ENCODE results near the gene ATP9A. TPM values are rescaled to one million over a fixed set of nuclear protein-coding genes. Genes with fewer than 3 reads are reported as not detected.

The ATP9A gene
- total and polyA plus RNA-seq, 12 donors = 3.4 to 32.1 (median 24.6) TPM

DNA sequence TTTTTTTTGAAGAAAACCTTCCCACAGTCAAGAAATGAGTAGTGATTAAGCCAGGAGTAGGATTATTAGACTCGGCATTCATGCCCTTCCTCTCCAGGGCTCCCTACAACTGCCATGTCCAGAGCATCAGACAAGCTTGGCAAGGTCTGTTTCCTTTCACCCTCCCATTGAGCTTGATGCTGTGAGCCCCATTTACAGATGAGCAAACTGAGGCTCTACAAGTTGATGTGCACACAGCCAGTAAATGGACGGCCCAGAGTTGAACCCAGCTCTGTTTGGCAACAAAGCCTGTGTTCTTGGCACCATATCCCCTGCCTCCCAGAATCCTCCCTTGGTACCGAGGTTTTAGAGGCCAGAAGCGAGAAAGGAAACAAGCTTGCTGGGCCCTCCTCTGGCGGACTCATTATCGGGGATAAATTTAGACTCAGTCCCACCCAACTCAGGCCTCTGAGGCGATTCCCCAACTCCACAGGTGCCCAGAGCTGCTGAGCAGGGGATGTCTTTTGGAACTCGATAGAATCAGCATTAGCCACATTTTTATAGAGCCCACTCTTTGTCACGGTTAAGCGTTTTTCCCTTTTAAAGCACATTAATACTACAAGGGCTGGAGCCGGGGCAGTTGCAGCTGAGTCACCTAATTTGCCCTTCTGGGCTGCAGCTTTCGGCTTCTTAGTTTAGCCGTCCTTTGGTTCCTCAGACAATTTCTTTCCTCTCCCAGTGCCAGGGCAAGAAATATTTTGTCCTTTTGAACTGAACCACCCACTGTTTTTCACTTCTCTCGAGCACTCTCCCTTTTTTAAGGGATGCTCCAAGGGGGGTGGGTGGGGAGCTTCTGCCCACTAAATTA is 202.7 kb downstream of the ATP9A start:
- Histone ChIP-seq H3K4me1 (peaks cover 12 to 58% (median 42%) of the 10 kb centered on the region in 9 donors), H3K27ac (peak overlapping the region in 1 of 10 donors; percentile 24)

DNA sequence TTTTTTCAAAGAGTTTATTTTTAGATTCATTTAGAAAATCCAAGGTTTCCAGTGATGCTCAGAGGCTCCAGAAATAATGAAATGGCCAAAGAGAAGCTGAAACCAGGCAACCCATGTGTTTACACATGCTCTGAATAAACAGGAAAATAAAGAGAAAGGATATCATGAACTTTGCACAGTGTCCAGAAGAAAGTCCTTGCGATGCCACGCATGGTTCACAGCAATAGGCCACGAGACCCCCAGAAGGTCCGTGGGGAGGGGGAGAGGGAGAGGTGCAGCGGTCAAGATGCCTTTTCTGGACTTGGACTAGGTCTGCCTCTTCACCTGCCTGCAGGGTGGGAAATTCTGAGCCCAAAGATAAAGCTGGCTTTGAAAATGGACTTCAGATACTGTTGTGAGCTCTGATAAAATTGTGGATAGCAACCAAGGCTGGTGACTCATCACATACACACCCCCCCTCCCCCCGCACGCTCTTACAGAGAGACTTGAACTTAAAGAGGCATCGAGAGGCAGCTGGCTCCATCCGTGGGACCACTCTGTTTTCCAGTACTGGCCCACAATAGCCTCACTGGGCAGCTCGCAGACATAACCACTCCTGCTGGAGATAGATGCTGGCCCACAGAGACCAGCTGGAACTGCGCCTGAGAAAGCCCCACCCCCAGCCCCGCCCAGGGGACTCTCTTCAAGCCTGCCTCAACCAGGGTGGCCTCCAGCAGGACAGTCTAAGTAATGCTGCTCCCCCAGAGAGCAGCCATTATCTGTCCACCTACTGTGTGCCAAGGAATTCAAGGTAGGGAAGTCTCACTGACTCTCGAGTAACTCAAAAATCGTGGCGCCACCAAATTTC is 204.5 kb downstream of the ATP9A start:
- H3K27ac ChIP-seq = peak overlapping the region; percentile 66 to 96 (median 86)
- intact Hi-C loops (cut with DNase I) = loop anchor here in 5 of 10 donors (5.0 to 10.0 kb wide), 5 partner anchors 71 to 179 kb away; no protein-coding TSS in a partner anchor
- 36 to 37% methylated on average over 15 of the region's 15 CpGs for WGBS, 2 donors

More for the DNA sequence above, 202.7 kb downstream of the ATP9A start:
- Histone ChIP-seq H3K36me3 (no peaks in the 10 kb centered on the region), H3K27me3 (peaks cover 0 to 46% (median 0%) of the 10 kb centered on the region in 7 donors), H3K9me3 (no peaks in the 10 kb centered on the region), H3K4me3 (no peak overlapping the region)
- intact Hi-C loops (cut with DNase I) = loop anchor here in 3 of 10 donors (10.0 kb wide), 3 partner anchors 111 to 181 kb away; no protein-coding TSS in a partner anchor
- no peak for ATAC-seq
- TF ChIP-seq, protein P1, sequence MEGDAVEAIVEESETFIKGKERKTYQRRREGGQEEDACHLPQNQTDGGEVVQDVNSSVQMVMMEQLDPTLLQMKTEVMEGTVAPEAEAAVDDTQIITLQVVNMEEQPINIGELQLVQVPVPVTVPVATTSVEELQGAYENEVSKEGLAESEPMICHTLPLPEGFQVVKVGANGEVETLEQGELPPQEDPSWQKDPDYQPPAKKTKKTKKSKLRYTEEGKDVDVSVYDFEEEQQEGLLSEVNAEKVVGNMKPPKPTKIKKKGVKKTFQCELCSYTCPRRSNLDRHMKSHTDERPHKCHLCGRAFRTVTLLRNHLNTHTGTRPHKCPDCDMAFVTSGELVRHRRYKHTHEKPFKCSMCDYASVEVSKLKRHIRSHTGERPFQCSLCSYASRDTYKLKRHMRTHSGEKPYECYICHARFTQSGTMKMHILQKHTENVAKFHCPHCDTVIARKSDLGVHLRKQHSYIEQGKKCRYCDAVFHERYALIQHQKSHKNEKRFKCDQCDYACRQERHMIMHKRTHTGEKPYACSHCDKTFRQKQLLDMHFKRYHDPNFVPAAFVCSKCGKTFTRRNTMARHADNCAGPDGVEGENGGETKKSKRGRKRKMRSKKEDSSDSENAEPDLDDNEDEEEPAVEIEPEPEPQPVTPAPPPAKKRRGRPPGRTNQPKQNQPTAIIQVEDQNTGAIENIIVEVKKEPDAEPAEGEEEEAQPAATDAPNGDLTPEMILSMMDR (IDR thresholded peaks at IDR 0.05) = no peak
- 44% methylated on average over 14 of the region's 14 CpGs for WGBS, 2 donors
- DNase-seq = no peak

DNA sequence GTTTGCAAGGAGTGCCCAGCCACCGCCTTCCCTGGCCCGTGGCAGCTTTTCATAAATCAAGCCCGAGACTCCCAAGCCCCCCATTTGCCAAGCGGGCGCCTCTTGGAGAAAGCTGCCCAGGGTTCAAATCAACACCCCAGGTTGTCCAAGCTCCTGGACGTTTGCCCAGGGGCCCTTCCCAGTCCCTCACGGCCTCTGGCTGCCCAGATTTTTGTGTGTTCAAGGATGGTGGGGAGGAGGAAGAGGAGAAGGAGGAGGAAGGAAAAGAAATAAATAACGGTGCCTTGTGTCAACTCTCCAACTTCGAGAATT is 205.1 kb downstream of the ATP9A start:
- H3K27me3 ChIP-seq = peaks cover 0 to 69% (median 0%) of the 10 kb centered on the region in 7 donors
- H3K36me3 ChIP-seq = no peaks in the 10 kb centered on the region
- peak overlapping the region; percentile 19 to 72 (median 59) for H3K4me3 ChIP-seq
- DNase-seq (no peak), ATAC-seq (peak in 5 of 8 donors; percentile 1 to 7 (median 3))
- H3K27ac ChIP-seq = peak overlapping the region; percentile 66 to 96 (median 86)
- WGBS, 2 donors = 6 to 7% methylated on average over 9 of the region's 9 CpGs
- intact Hi-C loops (cut with DNase I) = loop anchor here in 5 of 10 donors (5.0 to 10.0 kb wide), 5 partner anchors 71 to 178 kb away; no protein-coding TSS in a partner anchor
- H3K9me3 ChIP-seq = no peaks in the 10 kb centered on the region
- H3K4me1 ChIP-seq = peaks cover 8 to 63% (median 45%) of the 10 kb centered on the region in 9 donors
- TF ChIP-seq, protein P1 (IDR thresholded peaks at IDR 0.05) = no peak

More for the DNA sequence above, 204.5 kb downstream of the ATP9A start:
- H3K36me3 ChIP-seq = no peaks in the 10 kb centered on the region
- peak overlapping the region in 8 of 10 donors; percentile 19 to 72 (median 62) for H3K4me3 ChIP-seq
- H3K9me3 ChIP-seq = no peaks in the 10 kb centered on the region
- H3K4me1 ChIP-seq = peaks cover 8 to 63% (median 45%) of the 10 kb centered on the region in 9 donors
- DNase-seq (peak; percentile 68 to 73), ATAC-seq (peak; percentile 23 to 74 (median 52))
- TF ChIP-seq, protein P1 (IDR thresholded peaks at IDR 0.05) = peak in 2 of 9 donors; percentile 11 to 14
- H3K27me3 ChIP-seq = peaks cover 0 to 64% (median 0%) of the 10 kb centered on the region in 7 donors
